OCI-M2 (cell line): Measurements from ENCODE around the gene NDUFAF5.
"Not testable (repeated sequence)": the region's sequence is repeated elsewhere in the genome, so short reads cannot be mapped to it uniquely, and the experiment has no call there.

ENCODE experiments used
- DNase-seq: peaks from one replicate; lab custom pipeline; 2025; ENCODE audit not compliant: unreplicated experiment; lab: John Stamatoyannopoulos, UW

NDUFAF5 gene, protein sequence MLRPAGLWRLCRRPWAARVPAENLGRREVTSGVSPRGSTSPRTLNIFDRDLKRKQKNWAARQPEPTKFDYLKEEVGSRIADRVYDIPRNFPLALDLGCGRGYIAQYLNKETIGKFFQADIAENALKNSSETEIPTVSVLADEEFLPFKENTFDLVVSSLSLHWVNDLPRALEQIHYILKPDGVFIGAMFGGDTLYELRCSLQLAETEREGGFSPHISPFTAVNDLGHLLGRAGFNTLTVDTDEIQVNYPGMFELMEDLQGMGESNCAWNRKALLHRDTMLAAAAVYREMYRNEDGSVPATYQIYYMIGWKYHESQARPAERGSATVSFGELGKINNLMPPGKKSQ

DNA sequence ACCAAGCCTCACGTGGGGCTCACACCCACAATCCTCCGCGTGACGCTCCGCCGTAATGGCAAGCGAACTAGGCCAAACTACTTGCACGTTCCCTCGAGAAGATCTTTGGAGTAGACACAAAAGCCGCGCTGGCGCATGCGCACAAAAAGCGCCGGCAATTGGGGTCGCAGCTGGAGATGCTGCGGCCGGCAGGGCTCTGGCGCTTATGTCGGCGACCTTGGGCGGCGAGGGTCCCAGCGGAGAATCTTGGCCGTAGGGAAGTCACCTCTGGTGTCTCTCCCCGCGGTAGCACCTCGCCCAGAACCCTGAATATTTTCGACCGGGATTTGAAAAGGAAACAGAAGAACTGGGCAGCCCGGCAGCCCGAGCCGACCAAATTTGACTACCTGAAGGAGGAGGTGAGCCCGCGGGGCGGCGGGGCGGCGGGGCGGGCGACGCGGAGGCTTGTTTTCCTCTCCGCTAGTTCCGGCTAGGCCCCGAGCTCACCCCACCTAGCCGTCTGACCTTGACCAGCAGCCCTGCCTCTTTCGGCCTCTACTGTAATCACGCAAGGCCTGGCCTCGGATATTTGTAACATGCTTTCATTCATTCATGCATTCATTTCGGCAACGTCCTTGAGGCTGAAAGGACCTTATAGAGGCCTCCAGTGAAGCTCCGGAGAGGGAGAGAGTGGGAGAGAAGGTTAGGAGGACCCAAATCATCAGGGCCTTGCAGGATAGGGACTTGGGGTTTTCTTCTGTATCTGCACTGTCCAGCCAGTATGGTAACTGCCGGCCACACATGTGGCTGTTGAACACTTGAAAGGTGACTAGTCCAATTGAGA is at the start of gene NDUFAF5, which contains the start of gene ESF1:
NDUFAF5 (plus strand) TSS at position 136 of the 823 bp plus-strand sequence; CDS start at position 177, 41 bp downstream.
ESF1 (minus strand) TSS at position 27 of the 823 bp plus-strand sequence. CDS start 1,779 bp downstream, outside the sequence.
- peak; percentile 86 for DNase-seq

DNA sequence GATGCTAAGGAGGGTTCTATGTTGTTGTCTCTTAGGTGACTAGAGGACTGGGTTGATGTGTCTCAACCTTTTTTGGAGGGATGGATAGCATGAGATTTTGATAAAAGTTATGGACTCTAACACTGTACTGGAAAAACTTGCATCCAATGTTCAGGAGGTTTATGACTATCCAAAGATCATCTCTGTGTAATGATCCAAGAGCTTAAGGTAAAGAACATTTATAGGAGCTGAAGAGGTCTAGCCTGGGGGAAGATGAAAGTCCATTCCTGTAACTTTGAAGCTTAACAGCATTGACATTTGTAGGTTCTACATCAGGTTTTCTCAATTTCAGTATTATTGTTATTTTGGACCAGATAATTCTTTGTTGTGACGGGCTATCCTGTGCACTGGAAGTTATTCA is 49.0 kb upstream of the NDUFAF5 start:
- no peak for DNase-seq

DNA sequence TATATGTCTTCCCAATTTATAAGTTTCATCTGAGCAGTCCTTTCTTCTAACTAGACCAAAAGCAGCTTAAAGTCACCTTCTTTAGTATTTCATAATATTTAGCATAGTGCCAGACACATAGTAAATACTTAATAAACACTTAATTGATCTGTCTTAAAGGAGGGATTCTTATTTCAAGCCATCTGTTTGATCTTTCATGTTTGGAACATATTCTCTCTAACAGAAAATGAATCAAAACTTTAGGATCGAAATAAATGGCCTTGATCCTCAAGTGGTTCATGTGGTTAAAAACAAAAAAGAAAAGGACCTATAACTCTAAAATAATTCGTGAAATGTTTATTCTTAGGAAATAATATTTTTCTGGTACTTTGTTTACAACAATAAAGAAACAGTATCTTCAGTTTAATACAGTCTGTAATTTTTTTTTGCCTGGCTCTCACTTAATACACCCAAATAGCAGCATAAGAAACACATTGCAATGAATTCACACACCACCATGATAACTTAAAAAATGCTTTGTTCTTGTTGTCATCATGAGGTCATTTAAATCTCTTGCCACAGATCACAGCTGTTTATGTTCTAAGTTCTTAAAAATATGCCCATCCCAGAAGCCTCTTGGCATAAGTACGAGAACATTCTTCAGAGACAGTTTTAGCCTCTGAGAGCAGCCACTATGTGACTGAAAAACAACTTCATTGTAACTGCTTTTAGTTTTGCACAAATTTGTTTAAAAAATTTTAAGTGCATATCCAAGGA is 48.2 kb upstream of the NDUFAF5 start:
- DNase-seq = no peak

DNA sequence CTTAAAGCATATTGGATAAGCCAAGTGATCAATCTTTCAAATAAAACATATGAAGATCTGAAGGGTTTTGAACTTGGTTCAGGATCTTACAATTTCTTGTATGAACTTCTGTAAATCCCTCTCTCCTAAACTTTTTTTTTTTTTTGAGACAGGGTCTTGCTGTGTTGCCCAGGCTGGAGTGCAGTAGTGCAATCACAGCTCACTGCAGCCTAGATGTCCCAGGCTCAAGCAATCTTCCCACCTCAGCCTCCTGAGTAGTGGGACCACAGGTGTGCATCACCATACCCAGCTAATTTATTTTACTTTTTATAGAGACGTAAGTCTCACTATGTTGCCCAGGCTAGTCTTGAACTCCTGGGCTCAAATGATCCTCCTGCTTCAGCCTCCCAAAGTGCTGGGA is 46.6 kb upstream of the NDUFAF5 start:
- DNase-seq = not testable (repeated sequence)

DNA sequence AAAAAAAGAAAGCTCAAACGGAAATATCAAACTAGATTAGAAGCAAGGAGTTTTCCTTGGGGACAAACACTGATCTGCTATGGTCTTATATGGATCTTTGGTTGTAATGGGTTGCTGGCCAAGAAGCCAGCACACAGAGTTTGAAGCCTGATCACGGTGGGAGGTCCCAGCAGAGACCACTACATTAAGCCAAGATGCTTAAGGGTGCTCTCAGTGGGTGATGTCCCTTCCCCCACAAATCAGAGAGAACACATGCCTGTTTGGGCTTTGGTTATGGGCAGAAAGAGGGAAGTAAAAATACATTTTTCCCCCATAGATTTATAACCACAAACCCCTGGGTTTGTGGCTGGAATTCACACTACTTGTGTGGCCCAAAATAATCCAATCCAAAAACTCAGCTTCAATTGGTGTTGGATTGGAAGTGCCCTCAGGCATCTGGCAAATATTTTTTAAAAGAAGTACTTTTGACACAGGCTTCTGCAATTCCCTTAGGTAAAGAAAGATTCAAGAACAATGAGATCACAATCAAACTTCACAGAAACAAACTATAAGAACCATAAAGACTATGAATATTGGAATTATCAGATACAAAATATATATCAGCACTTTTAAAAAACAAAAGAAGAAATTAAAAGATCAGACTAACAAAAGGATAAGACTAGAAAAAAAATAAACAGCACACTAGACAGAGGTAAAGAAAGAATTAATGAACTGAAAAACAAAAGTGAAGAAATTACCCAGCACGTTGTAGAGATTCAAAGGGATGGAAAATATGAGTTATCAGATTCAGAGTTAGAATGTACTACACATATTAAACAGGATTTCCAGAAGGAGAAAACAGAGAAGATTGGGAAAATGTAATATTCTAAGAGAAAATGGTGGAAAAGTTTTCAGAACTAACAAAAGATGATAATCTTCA is 44.8 kb upstream of the NDUFAF5 start:
- no peak for DNase-seq

DNA sequence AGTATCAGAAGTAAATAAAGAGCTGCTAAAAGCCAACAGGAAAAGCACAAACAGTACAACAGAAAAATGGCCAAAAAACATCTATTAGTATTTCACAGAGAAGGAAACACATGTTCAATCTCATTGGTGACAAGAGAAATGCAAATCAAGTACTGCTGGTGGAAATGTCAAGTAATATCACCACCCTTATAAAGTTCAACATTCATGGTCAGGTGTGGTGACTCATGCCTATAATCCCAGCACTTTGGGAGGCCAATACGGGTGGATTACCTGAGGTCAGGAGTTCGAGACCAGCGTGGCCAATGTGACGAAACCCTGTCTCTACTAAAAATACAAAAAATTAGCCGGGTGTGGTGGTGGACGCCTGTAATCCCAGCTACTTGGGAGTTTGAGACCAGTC is 42.9 kb upstream of the NDUFAF5 start:
- no peak for DNase-seq

DNA sequence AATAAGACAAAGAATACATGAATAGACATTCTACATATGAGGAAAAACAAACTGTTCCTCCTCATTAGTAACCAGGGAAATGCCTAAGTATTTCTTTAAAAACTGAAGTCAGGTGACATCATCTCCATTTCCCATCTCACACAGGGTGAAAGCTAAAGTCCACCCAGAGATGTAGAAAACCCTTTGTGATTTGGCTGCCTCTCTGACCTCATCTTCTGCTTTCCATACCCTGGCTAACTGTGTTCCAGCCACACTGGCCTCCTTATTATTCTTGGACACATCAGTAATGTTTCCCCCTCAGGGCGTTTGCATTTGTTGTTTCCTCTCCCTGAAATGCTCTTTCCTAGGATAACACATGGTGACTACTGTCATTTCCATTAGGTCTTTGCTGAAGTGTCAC is 40.5 kb upstream of the NDUFAF5 start:
- no peak for DNase-seq

DNA sequence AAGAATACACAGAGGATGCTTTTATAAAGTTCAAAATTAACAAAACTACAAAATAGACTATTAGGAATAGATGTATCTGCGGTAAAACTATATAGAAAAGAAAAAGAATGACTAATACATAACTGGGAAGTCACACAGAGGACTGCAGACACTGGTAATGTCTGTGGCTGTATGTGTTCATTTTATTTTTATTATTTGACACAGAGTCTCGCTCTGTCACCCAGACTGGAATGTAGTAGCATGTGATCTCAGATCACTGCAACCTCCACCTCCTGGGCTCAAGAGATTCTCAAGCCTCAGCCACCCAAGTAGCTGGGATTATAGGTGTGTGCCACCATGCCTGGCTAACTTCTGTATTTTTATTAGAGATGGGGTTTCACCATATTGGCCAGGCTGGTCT is 39.0 kb upstream of the NDUFAF5 start:
- no peak for DNase-seq

DNA sequence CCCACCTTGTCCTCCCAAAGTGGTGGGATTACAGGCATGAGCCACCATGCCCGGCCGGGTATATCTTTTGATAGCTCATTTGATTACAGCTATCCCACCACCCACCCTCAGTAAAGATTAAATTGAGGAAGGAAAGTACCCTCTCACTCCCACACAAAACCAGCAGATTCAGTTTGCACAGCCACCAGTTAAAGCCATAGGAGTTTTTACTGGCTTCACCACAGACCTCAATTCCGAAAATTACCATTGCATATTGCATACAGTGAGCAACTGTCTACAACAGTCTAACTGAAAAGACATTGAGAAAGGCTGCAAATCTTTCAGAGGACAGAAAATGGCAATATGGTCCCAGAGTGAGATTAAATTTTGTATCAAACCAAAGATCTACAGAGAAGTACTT is 35.0 kb upstream of the NDUFAF5 start:
- no peak for DNase-seq

DNA sequence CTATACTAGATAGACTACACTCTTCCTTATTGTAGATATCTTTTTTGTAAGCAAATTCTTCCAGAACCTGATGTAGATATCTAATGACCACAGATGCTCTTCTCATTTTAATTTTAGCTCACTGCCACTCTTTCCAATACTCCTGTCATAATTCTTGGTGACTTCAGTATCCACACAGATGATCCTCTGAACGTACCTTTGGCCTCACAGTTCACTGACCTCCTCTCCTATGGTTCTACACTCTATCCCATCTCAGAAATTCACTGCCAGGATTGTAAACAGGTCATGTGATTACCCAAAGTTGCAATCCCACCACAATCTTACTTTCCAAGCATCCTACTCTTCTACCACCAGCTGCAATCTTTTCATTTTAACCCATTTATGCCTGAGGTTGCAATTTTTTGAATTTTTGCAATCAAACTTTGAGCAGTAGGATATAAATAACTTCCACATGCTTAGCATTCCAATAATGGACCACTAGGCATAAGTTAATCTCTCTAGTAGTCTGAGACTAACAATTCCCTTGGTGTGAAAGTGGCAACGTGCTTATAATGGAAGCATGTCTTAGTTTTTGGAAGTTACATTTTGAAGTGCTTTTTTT is 31.3 kb upstream of the NDUFAF5 start:
- no peak for DNase-seq

DNA sequence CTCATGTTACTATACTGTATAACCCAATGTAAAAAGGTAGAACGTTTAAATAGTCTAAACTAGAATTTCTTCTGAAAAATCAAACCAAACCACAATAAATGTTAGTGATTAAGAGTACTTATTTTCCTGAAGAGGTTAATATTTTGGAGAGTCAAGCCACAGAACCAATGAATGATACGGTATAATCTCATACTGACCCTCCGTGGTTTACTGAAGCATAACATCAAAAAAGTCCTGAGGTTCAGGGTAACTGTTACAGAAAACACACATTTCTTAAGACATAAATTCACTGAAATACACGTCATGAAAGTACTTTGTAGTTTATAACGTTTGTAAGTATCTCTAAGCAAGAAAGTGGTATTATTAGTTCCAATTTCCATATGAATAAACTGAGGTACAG is 29.0 kb upstream of the NDUFAF5 start:
- no peak for DNase-seq

DNA sequence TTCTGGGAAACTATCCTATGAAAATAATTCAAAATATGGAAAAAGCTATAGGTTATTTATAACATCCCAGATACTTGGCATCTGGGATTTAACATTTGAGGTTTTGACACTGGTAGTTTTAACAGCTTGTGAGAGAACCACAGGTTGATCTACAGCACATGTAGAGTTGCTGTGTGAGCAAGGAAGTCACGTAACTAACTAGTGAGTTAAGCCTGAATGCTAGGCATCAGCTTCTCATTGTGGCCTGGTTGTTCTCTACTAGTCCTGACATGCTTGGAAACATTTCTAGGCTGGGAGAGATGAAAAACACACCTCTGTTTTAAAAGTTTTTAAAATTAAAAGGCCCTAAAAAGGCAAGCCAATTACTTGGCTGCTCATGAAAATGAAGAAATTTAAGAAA is 28.3 kb upstream of the NDUFAF5 start:
- DNase-seq = no peak

DNA sequence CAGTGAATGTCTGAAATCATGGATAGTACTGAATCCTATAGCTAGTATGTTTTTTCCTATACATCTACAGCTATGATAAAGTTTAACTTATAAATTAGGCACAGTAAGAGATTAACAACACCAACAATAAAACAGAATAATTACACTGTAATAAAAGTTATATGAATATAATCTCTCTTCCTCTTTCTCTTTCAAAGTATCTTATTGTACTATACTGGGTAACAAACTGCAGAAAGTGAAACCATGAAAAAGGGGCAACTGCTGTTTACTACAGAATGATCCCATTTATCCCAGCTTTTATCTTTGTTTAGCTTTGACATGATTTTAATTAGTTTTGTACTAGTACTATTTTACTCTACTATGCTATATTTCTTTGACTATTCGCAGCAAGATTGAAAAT is 25.9 kb upstream of the NDUFAF5 start:
- no peak for DNase-seq

DNA sequence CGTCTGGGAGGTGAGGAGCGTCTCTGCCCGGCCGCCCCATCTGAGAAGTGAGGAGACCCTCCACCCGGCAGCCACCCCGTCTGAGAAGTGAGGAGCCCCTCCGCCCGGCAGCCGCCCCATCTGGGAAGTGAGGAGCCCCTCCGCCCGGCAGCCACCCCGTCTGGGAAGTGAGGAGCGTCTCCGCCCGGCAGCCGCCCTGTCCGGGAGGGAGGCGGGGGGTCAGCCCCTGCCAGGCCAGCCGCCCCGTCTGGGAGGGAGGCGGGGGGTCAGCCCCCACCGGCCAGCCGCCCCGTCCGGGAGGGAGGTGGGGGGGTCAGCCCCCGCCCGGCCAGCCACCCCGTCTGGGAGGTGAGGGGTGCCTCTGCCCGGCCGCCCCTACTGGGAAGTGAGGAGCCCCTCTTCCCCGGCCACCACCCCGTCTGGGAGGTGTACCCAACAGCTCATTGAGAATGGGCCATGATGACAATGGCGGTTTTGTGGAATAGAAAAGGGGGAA is 24.3 kb upstream of the NDUFAF5 start:
- not testable (repeated sequence) for DNase-seq

DNA sequence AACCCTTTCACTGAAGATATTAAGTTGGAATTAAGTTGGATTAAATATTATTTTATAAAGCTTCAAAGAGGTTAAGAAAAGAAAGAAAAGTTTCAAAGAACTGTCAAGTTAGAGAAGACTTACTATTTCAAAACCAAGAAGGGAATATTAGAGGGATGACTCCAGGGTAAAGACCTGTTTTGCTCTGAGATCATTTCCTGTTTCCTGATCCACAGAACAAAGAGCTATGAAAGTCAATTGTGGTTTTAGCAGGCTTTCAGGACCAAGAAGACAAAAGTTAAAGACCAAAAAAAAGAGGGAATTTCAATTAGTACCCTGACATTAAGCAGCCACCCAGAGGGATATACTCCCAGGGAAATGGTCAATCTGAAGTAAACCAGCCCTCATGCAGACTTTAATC is 19.5 kb upstream of the NDUFAF5 start:
- no peak for DNase-seq

DNA sequence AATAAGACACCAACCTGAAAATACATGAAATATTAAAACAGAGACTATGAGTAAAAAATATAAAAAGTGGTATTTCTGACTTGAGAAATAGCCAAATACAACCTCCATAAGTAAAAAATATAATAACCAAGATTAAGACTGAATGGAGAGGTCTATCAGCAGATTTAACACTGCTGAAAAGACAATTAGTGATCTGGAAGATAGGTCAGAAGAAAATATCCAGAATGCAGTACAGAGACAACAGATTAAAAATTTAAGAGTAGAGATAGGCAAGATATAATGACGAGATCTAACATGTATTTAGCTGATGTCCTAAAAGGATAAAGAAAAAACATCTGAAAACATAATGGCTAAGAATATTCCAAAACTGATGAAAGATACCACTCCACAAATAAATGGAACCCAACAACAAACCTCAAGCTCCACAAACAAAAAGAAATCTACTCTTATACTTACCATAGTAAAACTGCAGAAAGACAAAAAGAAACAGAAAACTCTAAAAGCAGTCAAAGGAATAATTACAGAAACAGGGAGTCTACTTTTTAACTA is 18.9 kb upstream of the NDUFAF5 start:
- no peak for DNase-seq

DNA sequence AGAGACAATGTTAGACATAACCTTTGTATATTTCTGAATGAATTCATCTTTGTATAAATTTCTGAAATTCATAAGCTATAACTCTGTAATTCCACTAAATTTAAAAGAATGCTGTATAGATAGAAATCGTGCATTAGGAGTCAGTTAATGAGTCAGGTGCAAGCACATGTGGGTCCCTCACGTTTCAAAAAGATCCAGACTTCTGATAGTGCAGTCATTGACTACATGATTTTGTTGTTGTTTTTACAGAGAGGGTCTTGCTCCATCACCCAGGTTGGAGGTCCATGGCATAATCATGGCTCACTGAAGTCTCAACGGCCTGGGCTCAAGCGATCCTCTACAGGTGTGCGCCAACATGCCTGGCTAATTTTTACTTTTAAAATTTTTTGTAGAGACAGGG is 14.7 kb upstream of the NDUFAF5 start:
- DNase-seq = no peak

DNA sequence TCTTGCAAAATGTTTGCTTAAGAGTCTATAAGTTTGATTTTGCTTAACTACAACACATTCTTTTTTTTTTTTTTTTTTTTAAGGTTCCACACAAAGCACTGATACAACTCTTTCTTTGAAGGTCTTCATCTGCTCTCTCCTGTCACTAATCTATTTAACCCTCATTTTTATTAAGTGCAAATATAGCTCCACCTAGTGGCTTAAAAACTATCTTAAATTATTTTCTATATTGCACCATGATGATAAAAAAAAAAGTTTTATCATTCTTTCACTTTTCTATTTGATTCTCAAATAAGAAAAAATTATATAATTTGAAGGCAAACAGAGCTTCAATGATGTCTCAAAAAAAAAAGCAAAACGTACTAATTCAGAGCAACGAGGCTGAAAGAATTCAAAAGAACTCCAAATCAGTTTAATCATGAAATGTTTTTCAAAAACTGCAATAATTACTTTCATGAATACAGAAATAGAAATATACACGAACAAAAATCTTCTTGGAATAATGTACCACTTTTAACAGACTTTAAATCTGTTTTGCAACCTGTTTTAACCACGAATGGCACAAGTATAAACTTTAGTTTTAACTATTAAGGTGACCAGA is 12.9 kb upstream of the NDUFAF5 start:
- no peak for DNase-seq

DNA sequence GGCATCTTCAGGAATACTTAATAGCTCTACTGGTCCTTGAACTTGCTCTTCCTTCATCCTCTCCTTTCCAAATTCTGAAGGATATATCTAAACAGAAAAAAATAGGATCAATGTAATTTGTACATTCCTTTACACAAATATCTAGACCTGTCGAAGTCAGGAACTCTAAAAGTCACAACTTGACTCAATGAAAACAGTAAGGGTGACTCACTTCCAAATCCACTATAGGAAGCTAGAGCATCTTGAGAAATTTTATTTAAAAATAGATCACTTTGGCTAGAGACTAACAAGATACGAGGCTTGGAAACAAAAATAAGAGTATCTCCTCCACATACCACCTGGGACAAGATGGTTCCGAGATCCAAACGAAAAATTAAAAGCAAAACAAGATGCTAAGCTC is 12.3 kb upstream of the NDUFAF5 start:
- DNase-seq = no peak
